Kidney (tissue), 14 donors: Measurements from ENCODE around the gene AFF3. TPM values are rescaled to one million over a fixed set of nuclear protein-coding genes. Genes with fewer than 3 reads are reported as not detected.

ENCODE experiments used
- DNase-seq, 5 donors: peaks; one replicate each; pipeline ENCODE4 v3.0.0-alpha.2; 2013 to 2020
- FAIRE-seq: peaks from 2 replicates; lab custom pipeline; 2012; peaks lifted over from hg19 to GRCh38; lab: Jason Lieb, UNC
- H3K27ac ChIP-seq, 2 donors: one replicate each; pipeline ENCODE4 v1.7.0; 2013; ENCODE audit warnings: low read depth in 2 of 2, low read length in 2 of 2, inconsistent platforms in 1 of 2
- H3K27me3 ChIP-seq: one replicate; pipeline ENCODE4 v1.7.1; 2013; ENCODE audit warnings: low read length, inconsistent platforms; ENCODE audit not compliant: control insufficient read depth, insufficient read depth
- H3K36me3 ChIP-seq, 3 donors: one replicate each; pipeline versions ENCODE4 v1.7.0 to v1.7.1; 2013; ENCODE audit warnings: low read length in 3 of 3, control low read depth in 1 of 3, inconsistent platforms in 1 of 3; ENCODE audit not compliant: insufficient read depth in 3 of 3, control insufficient read depth in 2 of 3
- H3K4me1 ChIP-seq, 3 donors: one replicate each; pipeline versions ENCODE4 v1.7.0 to v1.7.1; 2013; ENCODE audit warnings: low read length in 3 of 3, inconsistent platforms in 1 of 3, low read depth in 1 of 3; ENCODE audit not compliant: control insufficient read depth in 2 of 3, insufficient read depth in 2 of 3
- H3K4me3 ChIP-seq, 3 donors: one replicate each; pipeline versions ENCODE4 v1.7.0 to v1.8.1; 2013; ENCODE audit warnings: low read length in 3 of 3, control low read depth in 1 of 3, inconsistent platforms in 1 of 3
- H3K9ac ChIP-seq, 3 donors: one replicate each; pipeline versions ENCODE4 v1.7.0 to v1.7.1; 2013; ENCODE audit warnings: low read length in 3 of 3, control low read depth in 1 of 3, inconsistent platforms in 1 of 3
- H3K9me3 ChIP-seq, 3 donors: one replicate each; pipeline versions ENCODE4 v1.7.0 to v1.7.1; 2013; ENCODE audit warnings: low read length in 3 of 3, control low read depth in 1 of 3, inconsistent platforms in 1 of 3; ENCODE audit not compliant: control insufficient read depth in 2 of 3, insufficient read depth in 1 of 3
- CTCF ChIP-seq: IDR thresholded peaks from 3 replicates; pipeline ENCODE4 v1.5.1; 2012; ENCODE audit warnings: mild to moderate bottlenecking, moderate library complexity, borderline replicate concordance; ENCODE audit not compliant: insufficient read depth; ENCODE audit errors: extremely low read depth
- intact Hi-C: fragments of 100-400 bp; cut with DNase I; formaldehyde crosslinking; loops from one replicate; pipeline ENCODE4 v1.11.1; 2022
- polyA plus RNA-seq: library from polyadenylated mRNA; stranded (reverse); fragments of 350-450 nt; fragmentation: Illumina TruSeq; extraction: RNeasy Lipid Tissue Mini Kit (QIAGEN cat#74804); gene quantifications from one replicate; pipeline ENCODE4 v1.2.3, GENCODE V29; 2014; ENCODE audit warnings: low read depth, low replicate concordance; ENCODE audit not compliant: insufficient read depth
- total RNA-seq: library from RNA; stranded (reverse); fragmentation: NEBNext Ultra II Directional; extraction: Animal tissue kit (Norgen Biotek cat#: 25700); gene quantifications from one replicate; pipeline ENCODE4 v1.2.1, GENCODE V29; 2021
- donor health status: control.
- donor health status: control.
- donor health status: control.
- donor health status: control.
- donor health status: control.
- donor health status: DM: yes; HTN: yes; CAD: no.
- donor health status: Normal renal cell carcinoma (clear cell type).

Gene AFF3
- total and polyA plus RNA-seq, 2 donors from 2014 or later: 0.65 to 11.0 TPM

DNA sequence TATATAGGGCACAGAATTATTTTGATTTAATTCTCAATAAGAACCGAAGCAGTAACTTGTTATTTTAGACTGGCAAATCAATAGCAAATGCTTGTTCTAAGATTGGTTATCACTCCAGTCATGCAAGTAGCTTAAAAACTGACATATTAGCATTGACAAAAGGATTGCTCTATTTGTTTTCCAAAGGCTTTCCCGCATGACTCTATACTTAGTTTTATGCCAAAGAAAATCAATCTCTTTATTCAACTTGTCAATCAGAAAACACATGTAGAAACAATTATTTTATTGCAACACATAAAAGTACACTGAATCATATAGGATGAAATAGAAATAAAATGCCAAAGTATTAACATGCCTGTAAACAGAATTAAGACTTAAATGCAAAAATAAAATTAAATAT, 108.4 kb downstream of the AFF3 start:
- TF ChIP-seq CTCF: no peak
- FAIRE-seq (no peak), DNase-seq (no peak)
- H3K9me3 ChIP-seq: no peaks in the 10 kb centered on the region
- no peaks in the 10 kb centered on the region for H3K36me3 ChIP-seq
- no peak overlapping the region for H3K9ac ChIP-seq
- H3K27me3 ChIP-seq: no peaks in the 10 kb centered on the region
- no peak overlapping the region for H3K27ac ChIP-seq
- intact Hi-C loops: no loop called here
- no peak overlapping the region for H3K4me3 ChIP-seq
- H3K4me1 ChIP-seq: no peaks in the 10 kb centered on the region

DNA sequence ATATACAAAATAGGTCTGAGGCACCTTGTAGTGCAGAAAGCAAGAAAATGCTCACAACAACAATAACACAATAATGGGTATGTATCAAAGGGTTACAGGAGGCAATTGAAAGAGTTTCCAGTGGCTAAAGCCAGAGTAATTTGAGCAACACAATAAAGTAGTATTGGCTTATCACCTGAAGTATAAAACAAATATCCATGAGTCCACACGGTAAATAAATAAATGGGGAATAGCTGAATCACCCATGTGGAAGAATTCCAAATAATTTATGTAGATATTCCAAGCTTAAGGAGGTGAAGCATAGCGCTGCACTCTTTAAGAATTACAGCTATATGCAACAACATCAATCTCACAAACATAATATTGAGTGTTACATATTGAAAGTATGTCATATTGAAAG, 110.8 kb downstream of the AFF3 start:
- DNase-seq (no peak), FAIRE-seq (no peak)
- intact Hi-C loops: no loop called here
- Histone ChIP-seq H3K27ac (no peak overlapping the region), H3K9ac (no peak overlapping the region), H3K27me3 (no peaks in the 10 kb centered on the region), H3K4me3 (no peak overlapping the region), H3K4me1 (no peaks in the 10 kb centered on the region), H3K9me3 (no peaks in the 10 kb centered on the region), H3K36me3 (no peaks in the 10 kb centered on the region)
- no peak for TF ChIP-seq CTCF

GRCh38 chr2:100029460-100029859, 112.9 kb downstream of the AFF3 start:
- Histone ChIP-seq H3K36me3 (no peaks in the 10 kb centered on the region), H3K9me3 (no peaks in the 10 kb centered on the region), H3K27me3 (no peaks in the 10 kb centered on the region), H3K4me1 (no peaks in the 10 kb centered on the region), H3K9ac (no peak overlapping the region), H3K27ac (no peak overlapping the region), H3K4me3 (no peak overlapping the region)
- no peak for FAIRE-seq
- no peak for DNase-seq
- TF ChIP-seq CTCF: no peak
- intact Hi-C loops: no loop called here

- no peak for TF ChIP-seq CTCF
- DNase-seq (no peak), FAIRE-seq (no peak)
- H3K4me3 ChIP-seq: no peak overlapping the region
- intact Hi-C loops: no loop called here
- no peaks in the 10 kb centered on the region for H3K36me3 ChIP-seq
- no peak overlapping the region for H3K9ac ChIP-seq
- H3K4me1 ChIP-seq: no peaks in the 10 kb centered on the region
- H3K27me3 ChIP-seq: no peaks in the 10 kb centered on the region
- no peaks in the 10 kb centered on the region for H3K9me3 ChIP-seq
- H3K27ac ChIP-seq: no peak overlapping the region
Measured at GRCh38 chr2:100021791-100022340, 120.5 kb downstream of the AFF3 start.
